ENCODE measurements around the gene TEX54.

Gene TEX54

DNA sequence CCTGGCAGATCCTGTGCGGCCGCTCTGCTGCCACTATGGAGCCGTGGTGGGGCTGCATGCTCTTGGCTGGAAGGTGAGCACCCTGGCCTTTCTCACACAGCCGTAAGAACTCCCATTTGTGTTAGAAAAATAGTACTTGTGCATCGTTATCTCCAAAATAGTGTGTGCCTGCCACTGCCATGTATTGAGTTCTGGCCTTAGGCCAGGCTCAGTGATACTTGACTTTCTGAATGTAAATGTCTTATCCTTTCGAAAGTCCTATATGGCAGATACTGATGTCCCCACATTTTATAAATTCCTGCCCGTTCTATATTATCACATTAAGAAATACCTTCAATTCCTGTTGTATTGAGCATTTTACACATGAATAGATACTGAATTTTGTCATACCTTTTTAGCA lies 49.9 kb downstream of the TEX54 start:
- FAIRE-seq, result no peak

Data from islet of Langerhans (tissue), 1 donor.